Stomach (tissue), 4 donors: ENCODE data around the gene VEPH1.

Experiments
- POLR2AphosphoS5 ChIP-seq, 3 donors: sonication (generic); formaldehyde crosslinking; IDR thresholded peaks; one replicate each; pipeline ENCODE4 v1.6.1; 2016; ENCODE audit warnings: antibody characterized with exemption in 3 of 3
- TF ChIP-seq, protein P1 (sequence below), 7 experiments: fragments of 450-650 bp in 4 of 7; fragments of 200-600 bp in 3 of 7; sonication (generic) in 3 of 7; IDR thresholded peaks; one replicate each; pipeline ENCODE4 v1.5.1; 2016 to 2019; ENCODE audit warnings: antibody characterized with exemption in 7 of 7, control low read depth in 2 of 7, mild to moderate bottlenecking in 1 of 7

DNA sequence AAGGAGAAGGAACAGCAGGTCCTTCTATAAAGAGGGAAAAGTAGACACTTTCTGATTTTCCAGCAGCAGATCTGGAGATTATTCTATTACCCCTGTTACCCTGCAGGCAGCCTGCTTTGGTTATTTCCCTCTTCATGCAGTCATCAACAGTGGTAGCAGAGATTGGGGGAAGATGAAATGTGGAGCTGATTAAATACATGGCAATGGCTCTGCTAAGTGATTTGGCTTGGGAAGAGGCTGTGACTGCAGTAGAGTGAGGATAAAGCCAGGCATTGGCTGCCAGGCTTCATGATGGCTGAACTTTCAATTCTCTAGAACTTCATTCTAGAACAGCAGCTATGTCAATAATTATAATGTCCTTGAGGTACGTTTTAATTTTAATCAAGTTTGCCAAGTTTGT lies 37.5 kb downstream of the VEPH1 start:
- no peak for TF ChIP-seq POLR2AphosphoS5 (IDR thresholded peaks at IDR 0.05)
- TF ChIP-seq, protein P1, sequence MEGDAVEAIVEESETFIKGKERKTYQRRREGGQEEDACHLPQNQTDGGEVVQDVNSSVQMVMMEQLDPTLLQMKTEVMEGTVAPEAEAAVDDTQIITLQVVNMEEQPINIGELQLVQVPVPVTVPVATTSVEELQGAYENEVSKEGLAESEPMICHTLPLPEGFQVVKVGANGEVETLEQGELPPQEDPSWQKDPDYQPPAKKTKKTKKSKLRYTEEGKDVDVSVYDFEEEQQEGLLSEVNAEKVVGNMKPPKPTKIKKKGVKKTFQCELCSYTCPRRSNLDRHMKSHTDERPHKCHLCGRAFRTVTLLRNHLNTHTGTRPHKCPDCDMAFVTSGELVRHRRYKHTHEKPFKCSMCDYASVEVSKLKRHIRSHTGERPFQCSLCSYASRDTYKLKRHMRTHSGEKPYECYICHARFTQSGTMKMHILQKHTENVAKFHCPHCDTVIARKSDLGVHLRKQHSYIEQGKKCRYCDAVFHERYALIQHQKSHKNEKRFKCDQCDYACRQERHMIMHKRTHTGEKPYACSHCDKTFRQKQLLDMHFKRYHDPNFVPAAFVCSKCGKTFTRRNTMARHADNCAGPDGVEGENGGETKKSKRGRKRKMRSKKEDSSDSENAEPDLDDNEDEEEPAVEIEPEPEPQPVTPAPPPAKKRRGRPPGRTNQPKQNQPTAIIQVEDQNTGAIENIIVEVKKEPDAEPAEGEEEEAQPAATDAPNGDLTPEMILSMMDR (IDR thresholded peaks at IDR 0.05): no peak
